Liver (tissue), 3 donors: ENCODE measurements around the gene BEND3.

Source experiments
- EGR1 ChIP-seq, 2 donors: IDR thresholded peaks; 2 replicates each; pipeline ENCODE4 v1.6.1; 2016 to 2018; ENCODE audit warnings: antibody characterized with exemption in 2 of 2, low read depth in 2 of 2
- GABPA ChIP-seq, 2 donors: IDR thresholded peaks in 1 of 2; conservative IDR thresholded peaks in 1 of 2; 2 replicates each; pipeline ENCODE4 v1.6.1; 2016; ENCODE audit warnings: antibody characterized with exemption in 2 of 2, mild to moderate bottlenecking in 1 of 2, moderate library complexity in 1 of 2
- RAD21 ChIP-seq, 2 donors: IDR thresholded peaks; 2 replicates each; pipeline ENCODE4 v1.6.1; 2016; ENCODE audit warnings: antibody characterized with exemption in 2 of 2, mild to moderate bottlenecking in 2 of 2
- TF ChIP-seq, protein P1 (sequence below): fragments of 150-350 bp; IDR thresholded peaks from 2 replicates; pipeline ENCODE4 v1.5.1; 2017; ENCODE audit warnings: improper control_type of control experiment, low read depth, low read length; ENCODE audit not compliant: missing input control
- TF ChIP-seq, protein P2 (sequence below): IDR thresholded peaks from 2 replicates; pipeline ENCODE4 v1.6.1; 2016; ENCODE audit warnings: antibody characterized with exemption
- TF ChIP-seq, protein P3 (sequence below): IDR thresholded peaks from 2 replicates; pipeline ENCODE4 v1.6.1; 2016; ENCODE audit warnings: antibody characterized with exemption, mild to moderate bottlenecking
- donor health status: healthy.
- donor health status: healthy.

DNA sequence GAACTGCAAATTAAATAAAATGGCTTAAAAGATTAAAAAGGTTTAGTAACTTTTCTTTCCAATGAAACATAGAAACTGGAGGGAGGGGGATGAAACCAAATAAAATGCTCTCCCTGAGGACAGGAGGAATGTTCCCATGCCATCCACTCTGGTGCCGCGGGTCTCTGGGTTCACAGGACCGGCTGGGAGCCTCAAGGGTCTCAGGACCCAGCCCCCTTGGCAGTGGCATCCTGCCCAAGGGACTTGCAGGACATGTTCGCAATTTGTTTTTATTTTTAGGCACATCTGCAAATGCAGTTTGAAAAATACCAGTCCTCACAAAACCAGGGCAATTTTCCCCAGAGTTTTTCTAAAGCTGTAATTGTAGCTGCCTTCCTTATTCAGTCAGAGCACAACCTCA lies 7.5 kb downstream of the BEND3 start:
- no peak for TF ChIP-seq RAD21 (IDR thresholded peaks at IDR 0.05)
- TF ChIP-seq, protein P1, sequence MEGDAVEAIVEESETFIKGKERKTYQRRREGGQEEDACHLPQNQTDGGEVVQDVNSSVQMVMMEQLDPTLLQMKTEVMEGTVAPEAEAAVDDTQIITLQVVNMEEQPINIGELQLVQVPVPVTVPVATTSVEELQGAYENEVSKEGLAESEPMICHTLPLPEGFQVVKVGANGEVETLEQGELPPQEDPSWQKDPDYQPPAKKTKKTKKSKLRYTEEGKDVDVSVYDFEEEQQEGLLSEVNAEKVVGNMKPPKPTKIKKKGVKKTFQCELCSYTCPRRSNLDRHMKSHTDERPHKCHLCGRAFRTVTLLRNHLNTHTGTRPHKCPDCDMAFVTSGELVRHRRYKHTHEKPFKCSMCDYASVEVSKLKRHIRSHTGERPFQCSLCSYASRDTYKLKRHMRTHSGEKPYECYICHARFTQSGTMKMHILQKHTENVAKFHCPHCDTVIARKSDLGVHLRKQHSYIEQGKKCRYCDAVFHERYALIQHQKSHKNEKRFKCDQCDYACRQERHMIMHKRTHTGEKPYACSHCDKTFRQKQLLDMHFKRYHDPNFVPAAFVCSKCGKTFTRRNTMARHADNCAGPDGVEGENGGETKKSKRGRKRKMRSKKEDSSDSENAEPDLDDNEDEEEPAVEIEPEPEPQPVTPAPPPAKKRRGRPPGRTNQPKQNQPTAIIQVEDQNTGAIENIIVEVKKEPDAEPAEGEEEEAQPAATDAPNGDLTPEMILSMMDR, result no peak
- TF ChIP-seq EGR1 (IDR thresholded peaks at IDR 0.05; ENCODE audit: low read depth in 2 of 2), result no peak
- no peak for TF ChIP-seq GABPA (IDR thresholded peaks at IDR 0.05 in 1 of 2, conservative IDR thresholded peaks at IDR 0.05 in 1 of 2)
- TF ChIP-seq, protein P2, sequence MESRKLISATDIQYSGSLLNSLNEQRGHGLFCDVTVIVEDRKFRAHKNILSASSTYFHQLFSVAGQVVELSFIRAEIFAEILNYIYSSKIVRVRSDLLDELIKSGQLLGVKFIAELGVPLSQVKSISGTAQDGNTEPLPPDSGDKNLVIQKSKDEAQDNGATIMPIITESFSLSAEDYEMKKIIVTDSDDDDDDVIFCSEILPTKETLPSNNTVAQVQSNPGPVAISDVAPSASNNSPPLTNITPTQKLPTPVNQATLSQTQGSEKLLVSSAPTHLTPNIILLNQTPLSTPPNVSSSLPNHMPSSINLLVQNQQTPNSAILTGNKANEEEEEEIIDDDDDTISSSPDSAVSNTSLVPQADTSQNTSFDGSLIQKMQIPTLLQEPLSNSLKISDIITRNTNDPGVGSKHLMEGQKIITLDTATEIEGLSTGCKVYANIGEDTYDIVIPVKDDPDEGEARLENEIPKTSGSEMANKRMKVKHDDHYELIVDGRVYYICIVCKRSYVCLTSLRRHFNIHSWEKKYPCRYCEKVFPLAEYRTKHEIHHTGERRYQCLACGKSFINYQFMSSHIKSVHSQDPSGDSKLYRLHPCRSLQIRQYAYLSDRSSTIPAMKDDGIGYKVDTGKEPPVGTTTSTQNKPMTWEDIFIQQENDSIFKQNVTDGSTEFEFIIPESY, result no peak
- TF ChIP-seq, protein P3, sequence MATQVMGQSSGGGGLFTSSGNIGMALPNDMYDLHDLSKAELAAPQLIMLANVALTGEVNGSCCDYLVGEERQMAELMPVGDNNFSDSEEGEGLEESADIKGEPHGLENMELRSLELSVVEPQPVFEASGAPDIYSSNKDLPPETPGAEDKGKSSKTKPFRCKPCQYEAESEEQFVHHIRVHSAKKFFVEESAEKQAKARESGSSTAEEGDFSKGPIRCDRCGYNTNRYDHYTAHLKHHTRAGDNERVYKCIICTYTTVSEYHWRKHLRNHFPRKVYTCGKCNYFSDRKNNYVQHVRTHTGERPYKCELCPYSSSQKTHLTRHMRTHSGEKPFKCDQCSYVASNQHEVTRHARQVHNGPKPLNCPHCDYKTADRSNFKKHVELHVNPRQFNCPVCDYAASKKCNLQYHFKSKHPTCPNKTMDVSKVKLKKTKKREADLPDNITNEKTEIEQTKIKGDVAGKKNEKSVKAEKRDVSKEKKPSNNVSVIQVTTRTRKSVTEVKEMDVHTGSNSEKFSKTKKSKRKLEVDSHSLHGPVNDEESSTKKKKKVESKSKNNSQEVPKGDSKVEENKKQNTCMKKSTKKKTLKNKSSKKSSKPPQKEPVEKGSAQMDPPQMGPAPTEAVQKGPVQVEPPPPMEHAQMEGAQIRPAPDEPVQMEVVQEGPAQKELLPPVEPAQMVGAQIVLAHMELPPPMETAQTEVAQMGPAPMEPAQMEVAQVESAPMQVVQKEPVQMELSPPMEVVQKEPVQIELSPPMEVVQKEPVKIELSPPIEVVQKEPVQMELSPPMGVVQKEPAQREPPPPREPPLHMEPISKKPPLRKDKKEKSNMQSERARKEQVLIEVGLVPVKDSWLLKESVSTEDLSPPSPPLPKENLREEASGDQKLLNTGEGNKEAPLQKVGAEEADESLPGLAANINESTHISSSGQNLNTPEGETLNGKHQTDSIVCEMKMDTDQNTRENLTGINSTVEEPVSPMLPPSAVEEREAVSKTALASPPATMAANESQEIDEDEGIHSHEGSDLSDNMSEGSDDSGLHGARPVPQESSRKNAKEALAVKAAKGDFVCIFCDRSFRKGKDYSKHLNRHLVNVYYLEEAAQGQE, result no peak
